Gastroesophageal sphincter (tissue), 4 donors: ENCODE data around the gene VWA5A. TPM values are rescaled to one million over a fixed set of nuclear protein-coding genes. Genes with fewer than 3 reads are reported as not detected.

Source experiments
- ATAC-seq: fragments of 150-250 bp; one replicate; pipeline ENCODE4 v1.9.1; 2016; ENCODE audit warnings: mild to moderate bottlenecking, moderate library complexity
- H3K27ac ChIP-seq, 4 donors: fragments of 200-600 bp; sonication (generic) in 3 of 4; 1 replicate in 3 of 4; 2 replicates in 1 of 4; pipeline ENCODE4 v1.5.1; 2016 to 2019
- H3K27me3 ChIP-seq: fragments of 200-600 bp; sonication (generic); one replicate; pipeline ENCODE4 v1.5.1; 2019
- H3K36me3 ChIP-seq, 2 donors: fragments of 200-600 bp; sonication (generic); one replicate each; pipeline ENCODE4 v1.5.1; 2019; ENCODE audit warnings: control low read depth in 1 of 2
- H3K4me1 ChIP-seq, 3 donors: fragments of 200-600 bp; sonication (generic); 1 replicate in 2 of 3; 2 replicates in 1 of 3; pipeline ENCODE4 v1.5.1; 2016 to 2019; ENCODE audit warnings: control low read depth in 2 of 3
- H3K4me3 ChIP-seq, 2 donors: fragments of 200-600 bp; sonication (generic); one replicate each; pipeline ENCODE4 v1.5.1; 2019; ENCODE audit warnings: mild to moderate bottlenecking in 1 of 2, moderate library complexity in 1 of 2
- H3K9me3 ChIP-seq, 3 donors: fragments of 200-600 bp; sonication (generic); one replicate each; pipeline ENCODE4 v1.5.1; 2017 to 2019; ENCODE audit warnings: control low read depth in 2 of 3
- EP300 ChIP-seq: sonication (generic); formaldehyde crosslinking; IDR thresholded peaks from one replicate; pipeline ENCODE4 v1.6.1; 2017; ENCODE audit warnings: antibody characterized with exemption, mild to moderate bottlenecking
- POLR2A ChIP-seq, 2 donors: fragments of 450-650 bp; IDR thresholded peaks; one replicate each; pipeline ENCODE4 v1.6.1; 2017; ENCODE audit warnings: antibody characterized with exemption in 2 of 2, mild to moderate bottlenecking in 2 of 2, moderate library complexity in 1 of 2
- POLR2AphosphoS5 ChIP-seq: sonication (generic); formaldehyde crosslinking; IDR thresholded peaks from one replicate; pipeline ENCODE4 v1.6.1; 2017; ENCODE audit warnings: antibody characterized with exemption
- whole genome bisulfite sequencing, 2 donors: methylation state at CpG; one replicate each; pipeline ENCODE4 v1.1.5; 2018; ENCODE audit warnings: low coverage in 1 of 2; 5-methylcytosine and 5-hydroxymethylcytosine counted together
- total RNA-seq, 4 donors: library from RNA; depleted of rRNA; stranded (reverse); fragments of >200 nt; gene quantifications; one replicate each; pipeline ENCODE4 v1.1.0, GENCODE V29; 2016
- TF ChIP-seq, protein P1 (sequence below), 4 experiments: fragments of 200-600 bp in 2 of 4; fragments of 450-650 bp in 2 of 4; sonication (generic) in 1 of 4; IDR thresholded peaks; one replicate each; pipeline ENCODE4 v1.5.1; 2017 to 2019; ENCODE audit warnings: antibody characterized with exemption in 4 of 4, mild to moderate bottlenecking in 2 of 4, moderate library complexity in 2 of 4

Gene VWA5A
- total RNA-seq, 4 donors from 2014 or later, result 13.4 to 23.0 (median 18.6) TPM

GRCh38 chr11:124077266-124077665 lies 38.0 kb upstream of the VWA5A start:
- TF ChIP-seq EP300 (no peak), POLR2AphosphoS5 (no peak), POLR2A (IDR thresholded peaks at IDR 0.05) (no peak)
- TF ChIP-seq, protein P1, sequence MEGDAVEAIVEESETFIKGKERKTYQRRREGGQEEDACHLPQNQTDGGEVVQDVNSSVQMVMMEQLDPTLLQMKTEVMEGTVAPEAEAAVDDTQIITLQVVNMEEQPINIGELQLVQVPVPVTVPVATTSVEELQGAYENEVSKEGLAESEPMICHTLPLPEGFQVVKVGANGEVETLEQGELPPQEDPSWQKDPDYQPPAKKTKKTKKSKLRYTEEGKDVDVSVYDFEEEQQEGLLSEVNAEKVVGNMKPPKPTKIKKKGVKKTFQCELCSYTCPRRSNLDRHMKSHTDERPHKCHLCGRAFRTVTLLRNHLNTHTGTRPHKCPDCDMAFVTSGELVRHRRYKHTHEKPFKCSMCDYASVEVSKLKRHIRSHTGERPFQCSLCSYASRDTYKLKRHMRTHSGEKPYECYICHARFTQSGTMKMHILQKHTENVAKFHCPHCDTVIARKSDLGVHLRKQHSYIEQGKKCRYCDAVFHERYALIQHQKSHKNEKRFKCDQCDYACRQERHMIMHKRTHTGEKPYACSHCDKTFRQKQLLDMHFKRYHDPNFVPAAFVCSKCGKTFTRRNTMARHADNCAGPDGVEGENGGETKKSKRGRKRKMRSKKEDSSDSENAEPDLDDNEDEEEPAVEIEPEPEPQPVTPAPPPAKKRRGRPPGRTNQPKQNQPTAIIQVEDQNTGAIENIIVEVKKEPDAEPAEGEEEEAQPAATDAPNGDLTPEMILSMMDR (IDR thresholded peaks at IDR 0.05), result no peak
- H3K36me3 ChIP-seq, result no peaks in the 10 kb centered on the region
- no peak overlapping the region for H3K4me3 ChIP-seq
- no peak overlapping the region for H3K27ac ChIP-seq
- peaks cover 72% of the 10 kb centered on the region for H3K27me3 ChIP-seq
- H3K4me1 ChIP-seq, result peaks cover 0 to 13% (median 0%) of the 10 kb centered on the region in 3 donors
- H3K9me3 ChIP-seq, result no peaks in the 10 kb centered on the region
- WGBS, 2 donors, result 67 to 100% methylated on average over 1 of the region's 1 CpG
- ATAC-seq, result no peak

- Histone ChIP-seq H3K4me1 (peaks cover 0 to 13% (median 0%) of the 10 kb centered on the region in 3 donors), H3K36me3 (no peaks in the 10 kb centered on the region), H3K9me3 (no peaks in the 10 kb centered on the region), H3K27ac (no peak overlapping the region), H3K27me3 (peaks cover 77% of the 10 kb centered on the region), H3K4me3 (no peak overlapping the region)
- no peak for ATAC-seq
- WGBS, 2 donors, result 83% methylated on average over 1 of the region's 2 CpGs; no CpG with 5 or more reads in 1 of the 2 donors
- TF ChIP-seq POLR2A (IDR thresholded peaks at IDR 0.05), result no peak
- TF ChIP-seq, protein P1 (IDR thresholded peaks at IDR 0.05), result no peak
- TF ChIP-seq EP300, result no peak
- no peak for TF ChIP-seq POLR2AphosphoS5
These were observed 36.7 kb upstream of the VWA5A start for GRCh38 chr11:124078591-124078990.

GRCh38 chr11:124079631-124080326 lies 35.5 kb upstream of the VWA5A start:
- Histone ChIP-seq H3K27me3 (peaks cover 72% of the 10 kb centered on the region), H3K9me3 (no peaks in the 10 kb centered on the region), H3K27ac (no peak overlapping the region), H3K4me3 (no peak overlapping the region), H3K36me3 (no peaks in the 10 kb centered on the region), H3K4me1 (peaks cover 0 to 13% (median 0%) of the 10 kb centered on the region in 3 donors)
- WGBS, 2 donors, result 43 to 54% methylated on average over 6 to 8 of the region's 8 CpGs
- TF ChIP-seq, protein P1 (IDR thresholded peaks at IDR 0.05), result no peak
- no peak for ATAC-seq

GRCh38 chr11:124080327-124081001 lies 34.8 kb upstream of the VWA5A start:
- no peaks in the 10 kb centered on the region for H3K36me3 ChIP-seq
- TF ChIP-seq POLR2A (IDR thresholded peaks at IDR 0.05) (no peak), POLR2AphosphoS5 (no peak), EP300 (no peak)
- TF ChIP-seq, protein P1 (IDR thresholded peaks at IDR 0.05), result no peak
- H3K9me3 ChIP-seq, result no peaks in the 10 kb centered on the region
- H3K4me1 ChIP-seq, result peaks cover 0 to 12% (median 0%) of the 10 kb centered on the region in 3 donors
- no peak overlapping the region for H3K4me3 ChIP-seq
- no peak for ATAC-seq
- peaks cover 66% of the 10 kb centered on the region for H3K27me3 ChIP-seq
- no peak overlapping the region for H3K27ac ChIP-seq
- WGBS, 2 donors, result 58 to 82% methylated on average over 1 of the region's 8 CpGs

DNA sequence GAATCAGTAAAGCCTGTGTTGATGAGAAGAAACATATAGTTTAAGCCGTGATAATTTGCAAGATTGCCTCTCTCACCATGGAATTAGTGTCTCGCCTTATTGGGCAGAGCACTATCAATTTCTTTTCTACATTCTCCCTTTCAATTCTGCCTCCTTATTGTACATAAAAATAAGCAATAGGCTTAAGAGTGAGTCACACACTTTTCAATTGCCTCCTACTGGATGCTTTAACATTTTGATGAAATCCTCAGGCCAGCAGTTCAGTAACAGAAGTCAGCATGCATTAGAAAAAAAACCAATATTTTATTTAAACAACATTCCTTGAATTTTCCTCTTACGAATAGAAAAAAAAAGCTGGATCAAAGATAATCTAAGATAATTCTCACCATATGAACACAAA lies 33.8 kb upstream of the VWA5A start:
- Histone ChIP-seq H3K36me3 (no peaks in the 10 kb centered on the region), H3K9me3 (no peaks in the 10 kb centered on the region), H3K27ac (no peak overlapping the region), H3K4me3 (no peak overlapping the region), H3K4me1 (peaks cover 0 to 2% (median 0%) of the 10 kb centered on the region in 3 donors), H3K27me3 (peaks cover 56% of the 10 kb centered on the region)
- ATAC-seq, result no peak
- 17 to 66% methylated on average over 1 to 3 of the region's 3 CpGs for WGBS, 2 donors
- TF ChIP-seq EP300 (no peak), POLR2A (IDR thresholded peaks at IDR 0.05) (no peak), POLR2AphosphoS5 (no peak)
- TF ChIP-seq, protein P1 (IDR thresholded peaks at IDR 0.05), result no peak
